Panc1 (cell line): ENCODE data around the gene KDM1A.
"Not testable (repeated sequence)": the region's sequence is repeated elsewhere in the genome, so short reads cannot be mapped to it uniquely, and the experiment has no call there.

Experiments used
- CTCF ChIP-seq: fragments of 450-650 bp; IDR thresholded peaks from 2 replicates; pipeline ENCODE4 v1.5.1; 2017; ENCODE audit warnings: mild to moderate bottlenecking
- POLR2AphosphoS5 ChIP-seq: IDR thresholded peaks from 2 replicates; pipeline ENCODE4 v1.6.1; 2012; ENCODE audit warnings: mild to moderate bottlenecking, low read depth, low read length, moderate library complexity
- REST ChIP-seq, 2 experiments: IDR thresholded peaks; 2 replicates each; pipeline ENCODE4 v1.6.1; 2011 to 2012; ENCODE audit warnings: low read depth in 2 of 2, control low read depth in 1 of 2, low read length in 1 of 2, mild to moderate bottlenecking in 1 of 2, moderate library complexity in 1 of 2; ENCODE audit not compliant: insufficient read depth in 1 of 2
- TCF7L2 ChIP-seq: IDR thresholded peaks from 2 replicates; pipeline ENCODE4 v1.6.1; 2011; ENCODE audit warnings: mild to moderate bottlenecking, low read depth, low read length, inconsistent platforms

GRCh38 chr1:22992384-22992783 lies 26.9 kb upstream of the KDM1A start:
- not testable (repeated sequence) for TF ChIP-seq CTCF; REST (IDR thresholded peaks at IDR 0.05; ENCODE audit: insufficient read depth in 1 of 2, low read depth in 2 of 2, low read length in 1 of 2); POLR2AphosphoS5; TCF7L2
